SK-N-SH (cell line): Measurements from ENCODE around the gene SLC36A2. TPM values are rescaled to one million over a fixed set of nuclear protein-coding genes. Genes with fewer than 3 reads are reported as not detected.

Experiments used
- CTCF ChIA-PET: fragments of 300-600, 350-600 bp; formaldehyde crosslinking; extraction: SDS; loops from one replicate; lab custom pipeline; 2021; lab: Yijun Ruan, JAX
- POLR2A ChIA-PET: fragments of 350-600 bp; sonication (Branson Sonifier 250); formaldehyde crosslinking; extraction: SDS; loops from one replicate; lab custom pipeline; 2020; ENCODE audit warnings: antibody characterized with exemption, inconsistent platforms; lab: Yijun Ruan, JAX
- DNase-seq: peaks from one replicate; pipeline ENCODE4 v3.0.0; 2012
- H2AFZ ChIP-seq: fragments of 200-600 bp; sonication (generic); 2 replicates; pipeline ENCODE4 v1.8.1; 2016; ENCODE audit warnings: antibody characterized with exemption, mild to moderate bottlenecking, low read depth
- H3F3A ChIP-seq: fragments of 200-600 bp; sonication (generic); replicated peaks from 2 replicates; pipeline ENCODE3; 2016; ENCODE audit warnings: antibody characterized with exemption, mild to moderate bottlenecking; ENCODE audit not compliant: insufficient read depth
- H3K27ac ChIP-seq, 2 experiments: fragments of 200-500 bp in 1 of 2; fragments of 200-600 bp in 1 of 2; sonication (Bioruptor generic) in 1 of 2; sonication (generic), shearing (Covaris generic) in 1 of 2; 2 replicates each; pipeline versions ENCODE4 v1.5.1 to v1.6.1; 2014 to 2016; ENCODE audit warnings: low read depth in 2 of 2, inconsistent platforms in 1 of 2, low read length in 1 of 2, mild to moderate bottlenecking in 1 of 2, mixed read lengths in 1 of 2
- H3K27me3 ChIP-seq: fragments of 200-600 bp; sonication (generic), shearing (Covaris generic); 2 replicates; pipeline ENCODE4 v1.6.1; 2016; ENCODE audit warnings: mixed run types; ENCODE audit not compliant: insufficient read depth
- H3K36me3 ChIP-seq, 2 experiments: fragments of 200-500 bp in 1 of 2; fragments of 200-600 bp in 1 of 2; sonication (Bioruptor generic) in 1 of 2; sonication (generic) in 1 of 2; replicated peaks in 1 of 2; 2 replicates each; pipeline versions ENCODE3 to v1.5.1; 2014 to 2016; ENCODE audit warnings: low read length in 1 of 2, mild to moderate bottlenecking in 1 of 2; ENCODE audit not compliant: insufficient read depth in 2 of 2, control insufficient read depth in 1 of 2
- H3K4me1 ChIP-seq, 2 experiments: fragments of 200-500 bp in 1 of 2; fragments of 200-600 bp in 1 of 2; sonication (Bioruptor generic) in 1 of 2; sonication (generic), shearing (Covaris generic) in 1 of 2; 2 replicates each; pipeline versions ENCODE4 v1.5.1 to v1.6.1; 2014 to 2016; ENCODE audit warnings: low read depth in 1 of 2, low read length in 1 of 2, mixed run types in 1 of 2; ENCODE audit not compliant: insufficient read depth in 2 of 2, control insufficient read depth in 1 of 2
- H3K4me2 ChIP-seq: fragments of 200-600 bp; sonication (generic), shearing (Covaris generic); 2 replicates; pipeline ENCODE4 v1.6.1; 2017; ENCODE audit warnings: mixed run types
- H3K4me3 ChIP-seq, 2 experiments: fragments of 200-500 bp in 1 of 2; fragments of 200-600 bp in 1 of 2; sonication (Bioruptor generic) in 1 of 2; sonication (generic), shearing (Covaris generic) in 1 of 2; 2 replicates each; pipeline versions ENCODE4 v1.5.1 to v1.8.1; 2014 to 2016; ENCODE audit warnings: low read depth in 2 of 2, inconsistent platforms in 1 of 2, low read length in 1 of 2, mild to moderate bottlenecking in 1 of 2, mixed read lengths in 1 of 2, moderate library complexity in 1 of 2
- H3K79me2 ChIP-seq: fragments of 200-600 bp; sonication (generic); 2 replicates; pipeline ENCODE4 v1.8.1; 2017; ENCODE audit warnings: mild to moderate bottlenecking; ENCODE audit not compliant: insufficient read depth
- H3K9ac ChIP-seq: fragments of 200-600 bp; sonication (generic); 2 replicates; pipeline ENCODE4 v1.6.1; 2017; ENCODE audit warnings: mixed run types
- H3K9me2 ChIP-seq: fragments of 200-600 bp; sonication (generic); 2 replicates; pipeline ENCODE4 v1.6.1; 2017; ENCODE audit warnings: mixed run types
- H3K9me3 ChIP-seq: fragments of 200-600 bp; sonication (generic); 2 replicates; pipeline ENCODE4 v1.6.1; 2017; ENCODE audit warnings: mixed run types, mild to moderate bottlenecking, moderate library complexity
- H4K20me1 ChIP-seq: fragments of 200-600 bp; sonication (generic); 2 replicates; pipeline ENCODE4 v1.6.1; 2017; ENCODE audit warnings: mild to moderate bottlenecking, mixed run types; ENCODE audit not compliant: insufficient read depth
- ELF1 ChIP-seq: IDR thresholded peaks from 2 replicates; pipeline ENCODE4 v1.4.0; 2012
- EP300 ChIP-seq, 2 experiments: IDR thresholded peaks; 2 replicates each; pipeline versions ENCODE4 v1.4.0 to v1.6.1; 2012; ENCODE audit warnings: borderline replicate concordance in 1 of 2, low read depth in 1 of 2, low read length in 1 of 2
- FOXJ3 ChIP-seq: sonication (generic); formaldehyde crosslinking; IDR thresholded peaks from 2 replicates; pipeline ENCODE4 v1.5.1; 2020; ENCODE audit warnings: mild to moderate bottlenecking, missing genetic modification reagents
- GATA2 ChIP-seq: sonication (generic); formaldehyde crosslinking; IDR thresholded peaks from 2 replicates; pipeline ENCODE4 v1.5.0; 2020; ENCODE audit warnings: mild to moderate bottlenecking, missing genetic modification reagents
- MXI1 ChIP-seq: IDR thresholded peaks from 2 replicates; pipeline ENCODE4 v1.6.1; 2012; ENCODE audit warnings: mild to moderate bottlenecking, low read depth, low read length, improper control_type of control experiment
- NRF1 ChIP-seq: IDR thresholded peaks from 2 replicates; pipeline ENCODE4 v1.6.1; 2012; ENCODE audit warnings: low read depth, mild to moderate bottlenecking, low read length
- RAD21 ChIP-seq: IDR thresholded peaks from 2 replicates; pipeline ENCODE4 v1.6.1; 2012; ENCODE audit warnings: mild to moderate bottlenecking, low read length
- SMC3 ChIP-seq: IDR thresholded peaks from 2 replicates; pipeline ENCODE4 v1.6.1; 2012; ENCODE audit warnings: low read depth, low read length, improper control_type of control experiment
- TAF1 ChIP-seq: IDR thresholded peaks from 2 replicates; pipeline ENCODE4 v1.6.1; 2012; ENCODE audit warnings: low read depth, mild to moderate bottlenecking, low read length, moderate library complexity, borderline replicate concordance
- USF1 ChIP-seq: IDR thresholded peaks from 2 replicates; pipeline ENCODE4 v1.4.0; 2012; ENCODE audit warnings: low read depth, borderline replicate concordance
- ZBTB33 ChIP-seq: IDR thresholded peaks from 2 replicates; pipeline ENCODE4 v1.4.0; 2012; ENCODE audit warnings: low read depth, borderline replicate concordance
- WGBS: methylation state at CpG from one replicate; pipeline ENCODE4 v1.1.6; 2017; ENCODE audit warnings: low lambda C conversion rate; 5-methylcytosine and 5-hydroxymethylcytosine counted together
- polyA plus RNA-seq, 3 experiments: library from polyadenylated mRNA; depleted of rRNA; stranded (reverse); fragments of >200 nt; gene quantifications; 2 replicates each; pipeline ENCODE4 v1.2.3, GENCODE V29; 2012
- TF ChIP-seq, protein P1 (sequence below): IDR thresholded peaks from 2 replicates; pipeline ENCODE4; 2012
- TF ChIP-seq, protein P2 (sequence below): fragments of 150-350 bp; IDR thresholded peaks from 2 replicates; pipeline ENCODE4 v1.6.1; 2016; ENCODE audit warnings: mild to moderate bottlenecking, low read depth, low read length

SLC36A2 gene
- polyA plus RNA-seq, 1 of the 3 experiments (the other 2 are of a cell fraction) = not detected

DNA sequence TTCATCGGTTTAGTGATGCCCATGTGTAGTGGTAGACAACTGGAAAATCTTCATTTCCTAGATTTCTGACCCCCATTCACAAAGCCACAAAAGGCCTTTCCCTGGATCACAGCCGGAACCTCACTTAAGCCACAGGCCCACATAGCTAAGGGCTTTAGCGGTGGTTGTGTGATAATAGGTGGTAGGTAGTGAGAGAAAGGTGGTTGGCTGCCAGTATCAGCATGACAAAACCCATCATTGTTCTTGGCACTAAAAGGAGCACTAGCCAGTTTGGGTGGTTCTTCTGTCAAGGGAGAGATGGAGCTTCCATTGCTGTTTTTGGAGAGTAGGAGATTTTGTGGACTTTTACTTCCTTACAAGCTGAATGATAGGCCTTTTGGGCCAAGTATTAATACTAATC is 9.7 kb upstream of the SLC36A2 start:
- H3K27me3 ChIP-seq = no peaks in the 10 kb centered on the region

GRCh38 chr5:151351671-151352070 is 4.3 kb upstream of the SLC36A2 start:
- no peak for DNase-seq
- ChIA-PET POLR2A (no interaction called here), CTCF (no interaction called here)
- Histone ChIP-seq H3K9me2 (no peaks in the 10 kb centered on the region), H3K9ac (no peak overlapping the region), H3K27me3 (no peaks in the 10 kb centered on the region; the same call in 1 of the 2 replicates), H3K9me3 (no peaks in the 10 kb centered on the region), H3F3A (no peaks in the 10 kb centered on the region), H3K36me3 (no peaks in the 10 kb centered on the region), H3K4me3 (no peak overlapping the region), H2AFZ (no peak overlapping the region), H4K20me1 (no peaks in the 10 kb centered on the region), H3K4me1 (no peaks in the 10 kb centered on the region), H3K27ac (no peak overlapping the region), H3K4me2 (no peak overlapping the region), H3K79me2 (no peaks in the 10 kb centered on the region)
- 6% methylated on average over 1 of the region's 1 CpG for WGBS
- TF ChIP-seq EP300 (IDR thresholded peaks at IDR 0.05; ENCODE audit: borderline replicate concordance in 1 of 2, low read depth in 1 of 2, low read length in 1 of 2) (no peak), ZBTB33 (no peak), TAF1 (no peak), NRF1 (no peak), MXI1 (no peak), RAD21 (no peak), SMC3 (no peak), FOXJ3 (no peak), GATA2 (CRISPR knock-in tag) (no peak)
- TF ChIP-seq, protein P1, sequence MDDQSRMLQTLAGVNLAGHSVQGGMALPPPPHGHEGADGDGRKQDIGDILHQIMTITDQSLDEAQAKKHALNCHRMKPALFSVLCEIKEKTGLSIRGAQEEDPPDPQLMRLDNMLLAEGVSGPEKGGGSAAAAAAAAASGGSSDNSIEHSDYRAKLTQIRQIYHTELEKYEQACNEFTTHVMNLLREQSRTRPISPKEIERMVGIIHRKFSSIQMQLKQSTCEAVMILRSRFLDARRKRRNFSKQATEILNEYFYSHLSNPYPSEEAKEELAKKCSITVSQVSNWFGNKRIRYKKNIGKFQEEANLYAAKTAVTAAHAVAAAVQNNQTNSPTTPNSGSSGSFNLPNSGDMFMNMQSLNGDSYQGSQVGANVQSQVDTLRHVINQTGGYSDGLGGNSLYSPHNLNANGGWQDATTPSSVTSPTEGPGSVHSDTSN = no peak
- TF ChIP-seq, protein P2, sequence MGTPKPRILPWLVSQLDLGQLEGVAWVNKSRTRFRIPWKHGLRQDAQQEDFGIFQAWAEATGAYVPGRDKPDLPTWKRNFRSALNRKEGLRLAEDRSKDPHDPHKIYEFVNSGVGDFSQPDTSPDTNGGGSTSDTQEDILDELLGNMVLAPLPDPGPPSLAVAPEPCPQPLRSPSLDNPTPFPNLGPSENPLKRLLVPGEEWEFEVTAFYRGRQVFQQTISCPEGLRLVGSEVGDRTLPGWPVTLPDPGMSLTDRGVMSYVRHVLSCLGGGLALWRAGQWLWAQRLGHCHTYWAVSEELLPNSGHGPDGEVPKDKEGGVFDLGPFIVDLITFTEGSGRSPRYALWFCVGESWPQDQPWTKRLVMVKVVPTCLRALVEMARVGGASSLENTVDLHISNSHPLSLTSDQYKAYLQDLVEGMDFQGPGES = no peak

More for the DNA sequence above, 9.7 kb upstream of the SLC36A2 start:
- H3K4me3 ChIP-seq = no peak overlapping the region
- H3K27ac ChIP-seq = no peak overlapping the region
- no peaks in the 10 kb centered on the region for H3K9me3 ChIP-seq
- TF ChIP-seq RAD21 (no peak), GATA2 (CRISPR knock-in tag) (no peak), ELF1 (no peak), ZBTB33 (no peak), TAF1 (no peak), USF1 (no peak)
- TF ChIP-seq, protein P1 = no peak
- no peaks in the 10 kb centered on the region for H3K4me1 ChIP-seq
- no peak overlapping the region for H2AFZ ChIP-seq
- POLR2A ChIA-PET = no interaction called here
- H3F3A ChIP-seq = no peaks in the 10 kb centered on the region
- H3K4me2 ChIP-seq = no peak overlapping the region
- no peaks in the 10 kb centered on the region for H3K79me2 ChIP-seq
- CTCF ChIA-PET = interaction anchor here (1.0 to 1.1 kb wide), 2 partner anchors 38 to 58 kb away, joined by 3 to 4 read pairs; no protein-coding TSS in a partner anchor
- H3K9ac ChIP-seq = no peak overlapping the region
- no peaks in the 10 kb centered on the region for H3K9me2 ChIP-seq
- WGBS = 42% methylated on average over 3 of the region's 3 CpGs
- no peaks in the 10 kb centered on the region for H4K20me1 ChIP-seq
- no peak for DNase-seq
- no peaks in the 10 kb centered on the region for H3K36me3 ChIP-seq
